Hepatocyte (in vitro differentiated cells): Measurements from ENCODE around the gene PROK1.

Experiments used
- CTCF ChIP-seq: fragments of 200-600 bp; sonication (generic); IDR thresholded peaks from 2 replicates; pipeline ENCODE4 v1.5.1; 2016; ENCODE audit warnings: antibody characterized with exemption, mild to moderate bottlenecking; ENCODE audit not compliant: poor library complexity
- EZH2phosphoT487 ChIP-seq: fragments of 200-600 bp; sonication (generic); IDR thresholded peaks from one replicate; pipeline ENCODE4 v1.6.1; 2018; ENCODE audit warnings: antibody characterized with exemption, mild to moderate bottlenecking, low read depth, moderate library complexity; ENCODE audit not compliant: unreplicated experiment, severe bottlenecking

DNA sequence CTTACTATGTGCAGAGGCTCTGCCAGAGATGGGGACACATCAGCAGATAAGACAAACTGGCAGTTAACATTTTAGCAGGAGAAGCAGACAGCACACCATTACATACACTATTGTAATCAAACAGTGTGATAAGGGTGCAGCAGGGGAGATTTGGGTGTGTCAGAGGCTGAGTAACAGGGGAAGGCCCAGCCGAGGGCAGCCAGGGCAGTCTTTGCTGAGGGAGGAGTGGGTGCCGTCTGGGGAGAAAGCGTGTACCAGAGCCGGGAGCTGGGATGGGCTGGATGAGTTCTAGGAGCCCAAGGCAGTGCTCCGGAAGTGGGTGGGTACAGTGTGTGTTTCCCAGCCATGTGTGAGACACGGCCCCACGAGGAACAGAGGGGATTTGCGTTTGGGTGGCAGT is 36.8 kb downstream of the PROK1 start:
- TF ChIP-seq CTCF (no peak), EZH2phosphoT487 (no peak)
